ENCODE data around the gene CSNK2A1. TPM values are rescaled to one million over a fixed set of nuclear protein-coding genes. Genes with fewer than 3 reads are reported as not detected.

CSNK2A1 gene

DNA sequence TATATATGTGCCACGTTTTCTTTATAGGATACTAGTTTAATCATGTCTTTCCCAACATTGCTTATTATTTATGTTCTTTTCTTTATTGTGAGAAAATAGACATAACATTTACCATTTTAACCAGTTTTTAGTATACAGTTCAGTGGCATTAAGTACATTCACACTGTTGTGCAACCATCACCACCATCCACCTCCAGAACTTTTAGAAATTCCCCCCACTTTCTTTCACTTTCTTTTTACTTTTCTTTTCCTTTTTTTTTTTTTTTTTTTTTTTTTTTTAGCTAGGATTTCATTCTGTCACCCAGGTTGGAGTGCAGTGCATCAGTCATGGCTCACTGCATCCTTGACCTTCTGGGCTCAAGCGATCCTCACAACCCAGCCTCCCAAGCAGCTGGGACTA is 117.0 kb downstream of the CSNK2A1 start:
- Histone ChIP-seq H3K23ac (ENCODE audit: low read depth, low read length, poor library complexity) (no peak overlapping the region), H2BK120ac (ENCODE audit: low read depth, low read length) (no peak overlapping the region), H3K9ac (ENCODE audit: low read depth, low read length, poor library complexity) (no peak overlapping the region), H4K91ac (ENCODE audit: low read depth, low read length, poor library complexity) (no peak overlapping the region), H2BK5ac (ENCODE audit: low read length) (no peak overlapping the region), H3K4ac (ENCODE audit: low read length) (no peak overlapping the region), H3K9me3 (replicated peaks in 1 of 2; ENCODE audit: control insufficient read depth in 2 of 2, insufficient read depth in 1 of 2, low read depth in 1 of 2, low read length in 2 of 2) (peaks cover 0 to 2% of the 10 kb centered on the region in 2 donors), H2BK15ac (ENCODE audit: low read length) (no peak overlapping the region), H3K79me1 (ENCODE audit: low read depth, low read length) (peaks cover 3% of the 10 kb centered on the region), H3K36me3 (replicated peaks in 1 of 2; ENCODE audit: control insufficient read depth in 2 of 2, insufficient read depth in 2 of 2, low read length in 2 of 2) (peaks cover 33 to 77% of the 10 kb centered on the region in 2 donors), H3K4me2 (ENCODE audit: insufficient read depth, low read length, poor library complexity, severe bottlenecking) (no peak overlapping the region), H3K18ac (ENCODE audit: low read length) (no peak overlapping the region), H2BK12ac (ENCODE audit: low read length) (no peak overlapping the region), H4K8ac (ENCODE audit: low read depth, low read length) (no peak overlapping the region), H3K27ac (replicated peaks; ENCODE audit: low read length) (no peak overlapping the region), H2AFZ (ENCODE audit: low read length) (no peak overlapping the region), H3K14ac (ENCODE audit: low read length) (no peak overlapping the region), H2AK5ac (ENCODE audit: low read depth, low read length) (no peak overlapping the region), H3K27me3 (ENCODE audit: control insufficient read depth in 3 of 3, insufficient read depth in 3 of 3, low read depth in 1 of 3, low read length in 3 of 3) (no peaks in the 10 kb centered on the region), H3K4me1 (ENCODE audit: control insufficient read depth in 2 of 2, insufficient read depth in 1 of 2, low read depth in 1 of 2, low read length in 2 of 2) (no peaks in the 10 kb centered on the region), H3K4me3 (ENCODE audit: low read length in 2 of 2) (no peak overlapping the region)
- DNase-seq (ENCODE audit: low spot score): no peak
- WGBS, 2 donors (ENCODE audit: extremely low coverage in 2 of 2, insufficient read length in 2 of 2, insufficient replicate concordance in 1 of 2): no CpG with 5 or more reads among the region's 2 CpGs

Small RNA genes within 50 kb of the gene (small RNA-seq; reads per million reads assigned to genes)
- not detected for gene RF00019 (ENCODE audit: insufficient read depth)

Data from neuronal stem cell (in vitro differentiated cells).